GM23248 (cell line): ENCODE data around the gene TAS2R10. TPM values are rescaled to one million over a fixed set of nuclear protein-coding genes. Genes with fewer than 3 reads are reported as not detected.
"Not testable (repeated sequence)": the region's sequence is repeated elsewhere in the genome, so short reads cannot be mapped to it uniquely, and the experiment has no call there.

Experiments used
- DNase-seq: peaks from one replicate; pipeline ENCODE4 v3.0.0-alpha.2; 2015
- H2AFZ ChIP-seq: fragments of 200-600 bp; sonication (generic); 2 replicates; pipeline ENCODE4 v1.6.1; 2016; ENCODE audit warnings: antibody characterized with exemption
- H3F3A ChIP-seq: fragments of 200-600 bp; sonication (generic); 2 replicates; pipeline ENCODE4 v1.6.1; 2016; ENCODE audit warnings: mild to moderate bottlenecking, antibody characterized with exemption, mixed run types; ENCODE audit not compliant: insufficient read depth
- H3K27ac ChIP-seq: fragments of 200-600 bp; sonication (generic); 2 replicates; pipeline ENCODE4 v1.5.1; 2016; ENCODE audit warnings: mild to moderate bottlenecking
- H3K27me3 ChIP-seq: fragments of 200-600 bp; sonication (generic); replicated peaks from 2 replicates; pipeline ENCODE4 v1.6.1; 2016; ENCODE audit warnings: mild to moderate bottlenecking; ENCODE audit not compliant: insufficient read depth
- H3K36me3 ChIP-seq: fragments of 200-600 bp; sonication (generic); 2 replicates; pipeline ENCODE4 v1.6.1; 2016; ENCODE audit warnings: low read depth, mild to moderate bottlenecking
- H3K4me1 ChIP-seq: fragments of 200-600 bp; sonication (generic); 2 replicates; pipeline ENCODE4 v1.6.1; 2016; ENCODE audit warnings: mild to moderate bottlenecking; ENCODE audit not compliant: insufficient read depth
- H3K4me2 ChIP-seq: fragments of 200-600 bp; sonication (generic); one replicate; pipeline ENCODE4 v1.6.1; 2016; ENCODE audit warnings: mild to moderate bottlenecking; ENCODE audit not compliant: unreplicated experiment
- H3K4me3 ChIP-seq: fragments of 200-600 bp; sonication (generic); 2 replicates; pipeline ENCODE4 v1.5.1; 2016; ENCODE audit warnings: mild to moderate bottlenecking
- H3K79me2 ChIP-seq: fragments of 200-600 bp; sonication (generic); 2 replicates; pipeline ENCODE4 v1.6.1; 2016; ENCODE audit warnings: mild to moderate bottlenecking; ENCODE audit not compliant: insufficient read depth
- H3K9ac ChIP-seq: fragments of 200-600 bp; sonication (generic); 2 replicates; pipeline ENCODE4 v1.6.1; 2016; ENCODE audit warnings: mild to moderate bottlenecking
- H3K9me2 ChIP-seq: fragments of 200-600 bp; sonication (generic); 2 replicates; pipeline ENCODE4 v1.6.1; 2016; ENCODE audit warnings: mixed run types, mild to moderate bottlenecking, moderate library complexity; ENCODE audit not compliant: insufficient read depth
- H3K9me3 ChIP-seq: fragments of 200-600 bp; sonication (generic); one replicate; pipeline ENCODE4 v1.6.1; 2017; ENCODE audit warnings: low read depth
- H4K20me1 ChIP-seq: fragments of 200-600 bp; sonication (generic); 2 replicates; pipeline ENCODE4 v1.6.0; 2016; ENCODE audit not compliant: insufficient read depth
- EZH2 ChIP-seq: fragments of 200-600 bp; sonication (generic); IDR thresholded peaks from 2 replicates; pipeline ENCODE4 v1.6.1; 2018; ENCODE audit warnings: antibody characterized with exemption, mild to moderate bottlenecking; ENCODE audit not compliant: insufficient read depth, poor library complexity, severe bottlenecking
- EZH2phosphoT487 ChIP-seq: fragments of 200-600 bp; sonication (generic); IDR thresholded peaks from 2 replicates; pipeline ENCODE4 v1.6.1; 2018; ENCODE audit warnings: antibody characterized with exemption, moderate library complexity, mild to moderate bottlenecking, low read depth; ENCODE audit not compliant: insufficient read depth
- WGBS, 2 experiments: methylation state at CpG; one replicate each; pipeline ENCODE4 v1.1.6; 2015 to 2017; ENCODE audit warnings: low lambda C conversion rate in 2 of 2, low coverage in 1 of 2; ENCODE audit errors: missing lambda C conversion rate in 2 of 2; 5-methylcytosine and 5-hydroxymethylcytosine counted together
- in situ Hi-C: fragments of 300-500 bp; cut with MboI; formaldehyde crosslinking; loops from 2 replicates; pipeline ENCODE4 v1.15.0; 2020
- polyA plus RNA-seq: library from polyadenylated mRNA; unstranded; fragments of >200 nt; fragmentation: Nextera tagmentation; extraction: Ambion mirVana; gene quantifications from 2 replicates; pipeline ENCODE4 v1.2.1, GENCODE V29; 2016
- small RNA-seq: library from RNA; depleted of rRNA; stranded (forward); fragments of <200 nt; gene quantifications from one replicate; pipeline ENCODE3, GENCODE V24; 2014; ENCODE audit warnings: low read depth, low replicate concordance
- total RNA-seq: library from RNA; depleted of rRNA; stranded (reverse); fragments of >200 nt; shearing (Covaris generic); gene quantifications from 2 replicates; pipeline ENCODE4 v1.2.3, GENCODE V29; 2014; rRNA removed

The TAS2R10 gene
- total and polyA plus RNA-seq, 2 experiments from 2014 or later, result not detected

GRCh38 chr12:10794222-10794621 lies 31.9 kb downstream of the TAS2R10 start:
- no peaks in the 10 kb centered on the region for H3K4me1 ChIP-seq
- no peak for TF ChIP-seq EZH2
- TF ChIP-seq EZH2phosphoT487, result no peak
- no peaks in the 10 kb centered on the region for H3K79me2 ChIP-seq
- no peaks in the 10 kb centered on the region for H3F3A ChIP-seq
- H3K4me2 ChIP-seq, result no peak overlapping the region
- no peak overlapping the region for H3K27ac ChIP-seq
- no peaks in the 10 kb centered on the region for H3K27me3 ChIP-seq
- H3K9me2 ChIP-seq, result no peaks in the 10 kb centered on the region
- H3K9me3 ChIP-seq, result no peaks in the 10 kb centered on the region
- H2AFZ ChIP-seq, result no peak overlapping the region
- H3K36me3 ChIP-seq, result no peaks in the 10 kb centered on the region
- no peak overlapping the region for H3K9ac ChIP-seq
- H3K4me3 ChIP-seq, result no peak overlapping the region
- in situ Hi-C loops, result no loop called here
- 8 to 10% methylated on average over 2 of the region's 2 CpGs for WGBS, 2 experiments
- H4K20me1 ChIP-seq, result no peaks in the 10 kb centered on the region
- no peak for DNase-seq

DNA sequence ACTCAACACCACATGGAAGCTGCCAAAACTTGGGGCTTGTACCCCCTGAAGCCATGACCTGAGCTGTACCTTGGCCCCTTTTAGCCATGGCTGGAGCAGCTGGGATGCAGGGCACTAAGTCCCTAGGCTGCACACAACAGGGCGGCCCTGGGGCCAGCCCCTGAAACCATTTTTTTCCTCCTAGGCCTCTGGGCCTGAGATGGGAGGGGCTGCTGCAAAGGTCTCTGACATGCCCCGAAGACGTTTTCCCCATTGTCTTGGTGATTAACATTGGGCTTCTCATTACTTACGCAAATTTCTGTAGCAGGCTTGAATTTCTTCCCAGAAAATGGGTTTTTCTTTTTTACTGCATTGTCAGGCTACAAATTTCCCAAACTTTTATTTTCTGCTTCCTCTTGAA lies 34.4 kb downstream of the TAS2R10 start:
- H3K4me3 ChIP-seq, H3K9ac ChIP-seq, H2AFZ ChIP-seq, H3K27me3 ChIP-seq, H3K36me3 ChIP-seq, H3K9me3 ChIP-seq, H4K20me1 ChIP-seq, DNase-seq, H3K4me2 ChIP-seq, H3K79me2 ChIP-seq, H3K4me1 ChIP-seq, H3F3A ChIP-seq, H3K27ac ChIP-seq, H3K9me2 ChIP-seq, in situ Hi-C loops: not testable (repeated sequence)
- WGBS, 2 experiments, result 63 to 70% methylated on average over 4 of the region's 4 CpGs

GRCh38 chr12:10783252-10783651 lies 42.9 kb downstream of the TAS2R10 start:
- TF ChIP-seq EZH2phosphoT487 (no peak), EZH2 (no peak)
- Histone ChIP-seq H3K36me3 (0 out of 2 replicates have a peak, but pooled peaks cover under 1% of the 10 kb centered on the region), H2AFZ (no peak overlapping the region), H3F3A (no peaks in the 10 kb centered on the region), H3K9me2 (no peaks in the 10 kb centered on the region), H3K9me3 (no peaks in the 10 kb centered on the region), H4K20me1 (no peaks in the 10 kb centered on the region), H3K4me3 (no peak overlapping the region), H3K27ac (no peak overlapping the region), H3K27me3 (no peaks in the 10 kb centered on the region), H3K79me2 (no peaks in the 10 kb centered on the region), H3K4me1 (no peaks in the 10 kb centered on the region), H3K4me2 (no peak overlapping the region), H3K9ac (no peak overlapping the region)
- in situ Hi-C loops, result no loop called here
- DNase-seq, result no peak
- 33 to 44% methylated on average over 5 of the region's 5 CpGs for WGBS, 2 experiments

DNA sequence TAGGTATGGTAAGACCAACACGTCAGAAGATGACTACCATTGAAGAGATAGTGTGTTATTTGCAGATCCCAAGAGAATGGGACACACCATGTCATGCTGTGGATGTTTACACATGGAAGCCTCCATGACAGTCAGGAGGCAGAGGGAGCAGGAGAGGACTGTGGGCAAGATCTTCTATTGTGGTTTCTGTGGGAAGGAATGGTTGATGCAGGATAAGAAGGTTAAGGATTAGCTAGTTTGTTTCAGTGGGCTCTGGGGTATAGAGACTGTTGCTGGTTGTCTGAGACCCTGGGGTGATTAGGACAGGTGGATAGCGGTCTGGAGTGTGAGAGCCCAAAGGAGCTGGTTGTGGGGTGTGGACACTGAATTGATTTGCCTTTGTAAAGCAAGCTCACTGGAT lies 47.1 kb downstream of the TAS2R10 start:
- 57 to 68% methylated on average over 2 of the region's 2 CpGs for WGBS, 2 experiments
- no peaks in the 10 kb centered on the region for H3K9me2 ChIP-seq
- no peak for DNase-seq
- H2AFZ ChIP-seq, result no peak overlapping the region
- H3K27ac ChIP-seq, result no peak overlapping the region
- H3K4me2 ChIP-seq, result no peak overlapping the region
- H3K4me3 ChIP-seq, result no peak overlapping the region
- no peak overlapping the region for H3K9ac ChIP-seq
- H3K79me2 ChIP-seq, result no peaks in the 10 kb centered on the region
- H3K4me1 ChIP-seq, result no peaks in the 10 kb centered on the region
- H3K36me3 ChIP-seq, result no peaks in the 10 kb centered on the region
- H3F3A ChIP-seq, result no peaks in the 10 kb centered on the region
- TF ChIP-seq EZH2phosphoT487 (no peak), EZH2 (no peak)
- in situ Hi-C loops, result loop anchor here (10.0 kb wide), 2 partner anchors 416 to 706 kb away; no protein-coding TSS in a partner anchor
- no peaks in the 10 kb centered on the region for H3K9me3 ChIP-seq
- no peaks in the 10 kb centered on the region for H4K20me1 ChIP-seq
- peaks cover 25% of the 10 kb centered on the region for H3K27me3 ChIP-seq

Small RNAs within 50 kb of the gene (small RNA-seq; reads per million reads assigned to genes)
- gene PRR4, result not detected

Other genes starting within 250 kb of the TAS2R10 start
- 16.6 and 27.8 TPM in 2 replicates for gene MAGOHB, start 212.7 kb downstream of the TAS2R10 start, total RNA-seq
- 72.4 and 78.0 TPM in 2 replicates for gene MAGOHB, start 212.7 kb downstream of the TAS2R10 start, polyA plus RNA-seq
- gene STYK1, start 152.3 kb downstream of the TAS2R10 start, total RNA-seq, result 1.1 TPM in 1 of 2 replicates, not detected in the other
- gene STYK1, start 152.3 kb downstream of the TAS2R10 start, polyA plus RNA-seq, result 0.89 and 0.93 TPM in 2 replicates
- 75.6 and 108 TPM in 2 replicates for gene YBX3, start 103.0 kb downstream of the TAS2R10 start, total RNA-seq
- 215 and 216 TPM in 2 replicates for gene YBX3, start 103.0 kb downstream of the TAS2R10 start, polyA plus RNA-seq
- not detected in 2 replicates for gene TAS2R7, start 23.7 kb downstream of the TAS2R10 start, total RNA-seq
- not detected in 2 replicates for gene TAS2R7, start 23.7 kb downstream of the TAS2R10 start, polyA plus RNA-seq
- gene TAS2R8, start 19.1 kb downstream of the TAS2R10 start, total RNA-seq, result not detected in 2 replicates
- not detected in 2 replicates for gene TAS2R8, start 19.1 kb downstream of the TAS2R10 start, polyA plus RNA-seq
- not detected in 2 replicates for gene TAS2R9, start 16.2 kb downstream of the TAS2R10 start, total RNA-seq
- gene TAS2R9, start 16.2 kb downstream of the TAS2R10 start, polyA plus RNA-seq, result not detected in 2 replicates
- gene PRR4, start 23.1 kb upstream of the TAS2R10 start, total RNA-seq, result 1.1 TPM in 1 of 2 replicates, not detected in the other
- gene PRR4, start 23.1 kb upstream of the TAS2R10 start, polyA plus RNA-seq, result 1.8 and 3.9 TPM in 2 replicates
- 4.8 and 7.3 TPM in 2 replicates for gene PRH1, start 57.9 kb upstream of the TAS2R10 start, total RNA-seq
- gene PRH1, start 57.9 kb upstream of the TAS2R10 start, polyA plus RNA-seq, result 8.4 and 10.7 TPM in 2 replicates
- gene TAS2R13, start 83.2 kb upstream of the TAS2R10 start, total RNA-seq, result 0.13 and 0.32 TPM in 2 replicates
- gene TAS2R13, start 83.2 kb upstream of the TAS2R10 start, polyA plus RNA-seq, result not detected in 2 replicates
- 2.5 TPM in 1 of 2 replicates, not detected in the other for gene PRH2, start 102.9 kb upstream of the TAS2R10 start, total RNA-seq
- 0.53 TPM in 1 of 2 replicates, not detected in the other for gene PRH2, start 102.9 kb upstream of the TAS2R10 start, polyA plus RNA-seq
- gene TAS2R14, start 112.9 kb upstream of the TAS2R10 start, total RNA-seq, result 0.76 and 1.2 TPM in 2 replicates
- 3.0 and 3.4 TPM in 2 replicates for gene TAS2R14, start 112.9 kb upstream of the TAS2R10 start, polyA plus RNA-seq
- gene TAS2R50, start 160.6 kb upstream of the TAS2R10 start, total RNA-seq, result 0.32 TPM in 1 of 2 replicates, not detected in the other
- not detected in 2 replicates for gene TAS2R50, start 160.6 kb upstream of the TAS2R10 start, polyA plus RNA-seq
- 1.8 and 2.5 TPM in 2 replicates for gene TAS2R20, start 171.9 kb upstream of the TAS2R10 start, total RNA-seq
- gene TAS2R20, start 171.9 kb upstream of the TAS2R10 start, polyA plus RNA-seq, result not detected in 2 replicates
- 2.6 and 3.7 TPM in 2 replicates for gene TAS2R19, start 196.3 kb upstream of the TAS2R10 start, total RNA-seq
- not detected in 2 replicates for gene TAS2R19, start 196.3 kb upstream of the TAS2R10 start, polyA plus RNA-seq
- gene TAS2R31, start 205.0 kb upstream of the TAS2R10 start, total RNA-seq, result 0.97 and 1.4 TPM in 2 replicates
- 0.24 TPM in 1 of 2 replicates, not detected in the other for gene TAS2R31, start 205.0 kb upstream of the TAS2R10 start, polyA plus RNA-seq
- not detected in 2 replicates for gene TAS2R46, start 235.9 kb upstream of the TAS2R10 start, total RNA-seq
- not detected in 2 replicates for gene TAS2R46, start 235.9 kb upstream of the TAS2R10 start, polyA plus RNA-seq